Activated naive CD8-positive, alpha-beta T cell (primary cell): ENCODE measurements around the gene USP54.
A peak's percentile ranks its signal among the peaks of the same experiment; 100 is the strongest.
"Not testable (repeated sequence)": the region's sequence is repeated elsewhere in the genome, so short reads cannot be mapped to it uniquely, and the experiment has no call there.

Source experiments
- H3K27ac Mint-ChIP-seq: one replicate; pipeline ENCODE4 v1.8.0; 2021; ENCODE audit warnings: mixed read lengths
- H3K27me3 Mint-ChIP-seq: one replicate; pipeline ENCODE4 v1.8.0; 2021; ENCODE audit warnings: mixed read lengths
- H3K36me3 Mint-ChIP-seq: one replicate; pipeline ENCODE4 v1.8.0; 2021; ENCODE audit warnings: mixed read lengths
- H3K4me1 Mint-ChIP-seq: one replicate; pipeline ENCODE4 v1.8.0; 2021; ENCODE audit warnings: low read depth, mixed read lengths
- H3K4me3 Mint-ChIP-seq: one replicate; pipeline ENCODE4 v1.8.0; 2021; ENCODE audit warnings: mild to moderate bottlenecking, mixed read lengths
- H3K9me3 Mint-ChIP-seq: one replicate; pipeline ENCODE4 v1.8.0; 2021; ENCODE audit warnings: low read depth, mixed read lengths

Gene USP54

GRCh38 chr10:73609116-73609515, 18.0 kb upstream of the USP54 start:
- H3K4me1 Mint-ChIP-seq = no peaks in the 10 kb centered on the region
- no peak overlapping the region for H3K4me3 Mint-ChIP-seq
- H3K27me3 Mint-ChIP-seq = no peaks in the 10 kb centered on the region
- no peak overlapping the region for H3K27ac Mint-ChIP-seq
- H3K36me3 Mint-ChIP-seq = peaks cover 2% of the 10 kb centered on the region
- no peaks in the 10 kb centered on the region for H3K9me3 Mint-ChIP-seq

DNA sequence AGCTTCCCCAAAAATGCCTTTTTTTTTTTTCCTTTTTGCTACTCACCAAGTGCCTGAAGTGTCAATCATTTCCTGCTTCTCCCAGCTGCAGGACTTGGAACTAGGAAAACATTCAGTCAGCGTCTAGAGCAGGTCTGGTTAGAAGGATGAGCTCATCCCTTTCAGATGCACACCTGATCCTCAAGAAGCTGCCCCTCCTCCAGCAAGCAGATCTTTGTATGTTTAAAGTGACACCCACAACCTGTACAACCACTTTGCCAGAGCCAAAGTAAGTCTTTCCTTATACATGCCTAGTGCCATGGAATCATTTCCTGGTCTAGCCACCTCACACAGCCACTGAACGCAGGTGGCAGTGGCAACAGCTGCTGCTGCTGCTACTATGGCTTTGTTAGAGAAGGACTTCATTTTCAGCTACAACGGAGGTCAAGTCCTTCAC, 10.4 kb upstream of the USP54 start:
- H3K9me3 Mint-ChIP-seq = no peaks in the 10 kb centered on the region
- H3K4me1 Mint-ChIP-seq = no peaks in the 10 kb centered on the region
- H3K27ac Mint-ChIP-seq = no peak overlapping the region
- H3K4me3 Mint-ChIP-seq = no peak overlapping the region
- peaks cover 8% of the 10 kb centered on the region for H3K36me3 Mint-ChIP-seq
- H3K27me3 Mint-ChIP-seq = no peaks in the 10 kb centered on the region

DNA sequence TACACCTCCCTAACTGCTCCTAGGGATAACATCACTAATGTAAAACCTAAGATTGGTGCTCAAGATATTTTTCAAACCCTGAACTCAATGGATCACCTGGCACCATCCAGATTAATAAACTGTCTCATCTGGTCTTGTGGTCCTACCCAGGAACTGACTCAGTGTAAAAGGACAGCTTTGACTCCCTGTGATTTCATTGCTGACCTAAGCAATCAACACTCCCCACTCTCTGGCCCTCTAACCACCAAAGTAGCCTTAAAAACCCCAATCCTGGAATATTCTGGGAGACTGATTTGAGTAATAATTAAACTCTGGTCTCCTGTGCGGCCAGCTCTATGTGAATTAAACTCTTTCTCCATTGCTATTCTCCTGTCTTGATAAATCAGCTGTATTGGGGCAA, 6.2 kb upstream of the USP54 start:
- peaks cover 6% of the 10 kb centered on the region for H3K36me3 Mint-ChIP-seq
- H3K4me3 Mint-ChIP-seq = no peak overlapping the region
- H3K27me3 Mint-ChIP-seq = no peaks in the 10 kb centered on the region
- peaks cover 5% of the 10 kb centered on the region for H3K4me1 Mint-ChIP-seq
- H3K27ac Mint-ChIP-seq = no peak overlapping the region
- no peaks in the 10 kb centered on the region for H3K9me3 Mint-ChIP-seq

DNA sequence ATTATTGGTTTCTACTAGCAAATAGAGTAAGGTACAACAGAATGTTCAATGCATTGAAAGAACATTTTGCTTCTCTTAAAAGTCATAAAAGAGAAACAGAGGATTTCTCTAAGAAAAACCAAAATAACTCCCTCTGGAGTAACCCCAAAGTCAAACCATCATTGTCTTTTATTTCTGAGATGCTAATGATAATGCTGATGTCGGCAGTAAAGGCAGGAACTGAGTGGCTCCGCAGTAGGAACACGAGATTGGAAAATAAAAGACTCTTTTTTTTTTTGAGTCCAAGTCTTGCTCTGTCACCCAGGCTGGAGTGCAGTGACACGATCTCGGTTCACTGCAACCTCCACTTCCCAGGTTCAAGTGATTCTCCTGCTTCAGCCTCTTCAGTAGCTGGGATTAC, 2.7 kb upstream of the USP54 start:
- H3K36me3 Mint-ChIP-seq = peaks cover 2% of the 10 kb centered on the region
- no peak overlapping the region for H3K27ac Mint-ChIP-seq
- H3K27me3 Mint-ChIP-seq = no peaks in the 10 kb centered on the region
- no peaks in the 10 kb centered on the region for H3K9me3 Mint-ChIP-seq
- H3K4me1 Mint-ChIP-seq = peaks cover 18% of the 10 kb centered on the region
- H3K4me3 Mint-ChIP-seq = no peak overlapping the region

- Mint-ChIP-seq H3K4me3 (no peak overlapping the region), H3K9me3 (no peaks in the 10 kb centered on the region), H3K27ac (no peak overlapping the region), H3K36me3 (peaks cover under 1% of the 10 kb centered on the region), H3K4me1 (peaks cover 18% of the 10 kb centered on the region), H3K27me3 (no peaks in the 10 kb centered on the region)
These were observed 2.0 kb upstream of the USP54 start for GRCh38 chr10:73593110-73593509.

GRCh38 chr10:73591935-73592699, 975 bp upstream of the USP54 start:
- no peaks in the 10 kb centered on the region for H3K36me3 Mint-ChIP-seq
- no peak overlapping the region for H3K27ac Mint-ChIP-seq
- H3K4me3 Mint-ChIP-seq = peak overlapping the region; percentile 72
- no peaks in the 10 kb centered on the region for H3K27me3 Mint-ChIP-seq
- peaks cover 18% of the 10 kb centered on the region for H3K4me1 Mint-ChIP-seq
- H3K9me3 Mint-ChIP-seq = no peaks in the 10 kb centered on the region

DNA sequence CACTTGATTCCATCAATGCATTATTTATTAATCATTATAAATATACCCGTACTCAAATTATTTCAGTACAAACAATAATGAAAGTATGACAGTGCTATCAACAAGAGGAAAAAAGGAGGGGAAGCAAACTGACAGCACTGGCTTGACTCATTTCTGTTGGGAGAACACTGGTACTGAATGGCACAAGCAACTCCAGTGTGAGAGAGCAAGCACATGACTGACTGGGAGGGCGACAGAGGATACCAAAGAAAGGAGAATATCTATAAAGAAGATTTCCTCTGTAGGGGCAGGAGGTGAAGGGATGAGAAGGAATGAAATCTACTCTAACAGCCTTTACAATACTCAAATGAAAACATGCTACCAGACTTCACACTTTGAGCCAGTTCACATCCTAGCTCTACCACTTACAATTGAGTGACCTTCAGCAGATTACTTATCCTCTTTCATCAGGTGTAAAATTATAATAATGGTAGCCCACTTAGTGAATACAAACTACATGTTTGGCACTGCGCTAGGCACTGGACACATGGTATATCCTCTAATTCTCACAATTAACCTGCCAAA, 1.5 kb downstream of the USP54 start:
- Mint-ChIP-seq H3K27me3 (no peaks in the 10 kb centered on the region), H3K4me3 (no peak overlapping the region), H3K4me1 (peaks cover 18% of the 10 kb centered on the region), H3K36me3 (peaks cover 9% of the 10 kb centered on the region), H3K9me3 (no peaks in the 10 kb centered on the region), H3K27ac (no peak overlapping the region)

DNA sequence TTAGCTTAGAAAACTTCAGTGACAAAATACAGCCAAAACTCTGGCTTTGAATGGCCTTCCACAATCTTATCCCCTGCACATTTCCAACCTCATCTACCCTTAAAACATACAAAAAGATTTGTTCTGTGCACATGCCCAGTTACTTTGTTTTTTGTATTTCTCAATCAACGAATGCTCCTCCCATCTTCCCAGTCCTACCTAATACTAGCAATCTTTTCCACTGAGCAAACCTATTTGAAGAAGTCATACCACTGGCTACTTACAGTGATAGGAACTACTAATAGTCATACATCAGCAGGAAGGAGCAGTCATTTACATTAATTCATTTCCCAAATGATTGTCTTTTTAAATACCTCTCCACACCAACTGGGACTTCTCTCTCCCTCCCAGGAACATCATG, 2.5 kb downstream of the USP54 start:
- Mint-ChIP-seq H3K4me1 (peaks cover 18% of the 10 kb centered on the region), H3K36me3 (peaks cover 9% of the 10 kb centered on the region), H3K27me3 (no peaks in the 10 kb centered on the region), H3K9me3 (no peaks in the 10 kb centered on the region), H3K4me3 (no peak overlapping the region), H3K27ac (no peak overlapping the region)

DNA sequence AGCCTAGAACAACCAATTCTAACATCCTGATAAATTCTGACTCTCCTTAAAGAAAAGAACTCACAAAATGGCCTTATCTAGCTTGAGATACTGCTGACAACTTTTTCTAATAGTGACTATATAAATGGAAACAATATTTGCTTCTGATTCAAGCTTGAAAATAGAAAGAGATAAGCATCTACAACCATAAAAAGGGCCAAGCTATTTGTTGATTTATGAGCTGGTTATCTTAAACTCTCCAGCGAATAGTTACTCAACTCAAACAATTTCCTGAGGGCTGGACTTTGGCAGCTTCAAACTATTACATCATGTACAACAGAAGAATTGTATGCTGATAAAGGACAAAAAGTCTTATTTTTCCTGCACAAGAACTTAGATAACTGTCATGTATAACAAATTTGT, 4.6 kb downstream of the USP54 start:
- no peaks in the 10 kb centered on the region for H3K9me3 Mint-ChIP-seq
- H3K4me1 Mint-ChIP-seq = peaks cover 6% of the 10 kb centered on the region
- no peak overlapping the region for H3K27ac Mint-ChIP-seq

DNA sequence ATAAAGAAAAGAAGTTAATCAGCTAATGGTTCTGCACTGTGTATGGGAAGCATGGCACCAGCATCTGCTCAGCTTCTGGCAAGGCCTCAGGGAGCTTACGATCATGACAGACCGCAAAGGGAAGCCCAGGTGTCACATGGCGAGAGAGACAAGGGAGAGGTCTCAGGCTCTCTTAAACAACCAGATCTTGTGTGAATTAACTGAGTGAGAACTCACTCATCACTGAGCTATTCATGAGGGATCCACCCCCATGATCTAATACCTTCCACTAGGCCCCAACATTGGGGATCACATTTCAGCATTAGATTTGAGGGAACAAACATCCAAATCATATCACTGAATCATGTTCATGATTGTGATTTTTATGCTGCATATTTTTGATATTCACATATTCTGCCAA, 5.8 kb downstream of the USP54 start:
- H3K9me3 Mint-ChIP-seq = no peaks in the 10 kb centered on the region
- no peak overlapping the region for H3K4me3 Mint-ChIP-seq
- H3K27me3 Mint-ChIP-seq = peaks cover 1% of the 10 kb centered on the region
- no peaks in the 10 kb centered on the region for H3K4me1 Mint-ChIP-seq
- no peak overlapping the region for H3K27ac Mint-ChIP-seq
- H3K36me3 Mint-ChIP-seq = peaks cover 9% of the 10 kb centered on the region

More for the DNA sequence above, 4.6 kb downstream of the USP54 start:
- Mint-ChIP-seq H3K36me3 (peaks cover 9% of the 10 kb centered on the region), H3K27me3 (peaks cover 1% of the 10 kb centered on the region), H3K4me3 (no peak overlapping the region)

- H3K27ac Mint-ChIP-seq = no peak overlapping the region
- peaks cover 9% of the 10 kb centered on the region for H3K36me3 Mint-ChIP-seq
- H3K4me3 Mint-ChIP-seq = no peak overlapping the region
- peaks cover 1% of the 10 kb centered on the region for H3K27me3 Mint-ChIP-seq
- H3K4me1 Mint-ChIP-seq = no peaks in the 10 kb centered on the region
- no peaks in the 10 kb centered on the region for H3K9me3 Mint-ChIP-seq
These were observed 6.4 kb downstream of the USP54 start for GRCh38 chr10:73584737-73585136.

DNA sequence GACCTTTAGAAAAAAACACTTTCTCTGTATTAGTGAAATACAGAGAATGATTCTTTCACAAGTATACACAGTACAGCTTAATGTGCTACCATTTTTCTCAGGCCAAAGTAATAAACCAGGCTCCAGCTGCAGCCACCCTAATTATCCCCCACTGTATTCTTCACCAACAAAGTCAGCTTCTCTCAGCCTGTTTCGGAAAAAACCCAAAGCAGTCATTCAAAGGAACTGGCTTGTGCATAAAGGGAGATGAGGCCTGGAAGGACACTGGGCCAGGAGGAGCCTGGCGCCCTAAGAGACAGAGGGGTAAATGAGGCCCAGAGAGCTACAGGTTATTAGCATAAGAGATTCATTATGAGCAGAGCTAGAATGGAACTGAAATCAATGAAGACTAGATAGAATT, 9.2 kb downstream of the USP54 start:
- Mint-ChIP-seq H3K27me3 (peaks cover 1% of the 10 kb centered on the region), H3K4me1 (no peaks in the 10 kb centered on the region), H3K27ac (no peak overlapping the region), H3K9me3 (no peaks in the 10 kb centered on the region), H3K36me3 (peaks cover 9% of the 10 kb centered on the region), H3K4me3 (no peak overlapping the region)

GRCh38 chr10:73578927-73579326, 12.2 kb downstream of the USP54 start:
- H3K9me3 Mint-ChIP-seq, H3K27me3 Mint-ChIP-seq, H3K27ac Mint-ChIP-seq, H3K4me3 Mint-ChIP-seq, H3K4me1 Mint-ChIP-seq, H3K36me3 Mint-ChIP-seq: not testable (repeated sequence)

GRCh38 chr10:73577788-73578187, 13.4 kb downstream of the USP54 start:
- Mint-ChIP-seq H3K27me3 (no peaks in the 10 kb centered on the region), H3K9me3 (no peaks in the 10 kb centered on the region), H3K36me3 (peaks cover 3% of the 10 kb centered on the region), H3K4me1 (no peaks in the 10 kb centered on the region), H3K4me3 (no peak overlapping the region), H3K27ac (no peak overlapping the region)

GRCh38 chr10:73576890-73577591, 14.1 kb downstream of the USP54 start:
- Mint-ChIP-seq H3K4me3 (no peak overlapping the region), H3K27ac (no peak overlapping the region), H3K9me3 (no peaks in the 10 kb centered on the region), H3K27me3 (no peaks in the 10 kb centered on the region), H3K36me3 (peaks cover 3% of the 10 kb centered on the region), H3K4me1 (no peaks in the 10 kb centered on the region)
